HG03095 (cell line): Measurements from ENCODE around the gene IL18R1.

Source experiments
- ATAC-seq: cut with Tn5 transposase; IDR thresholded peaks from one replicate; pipeline ENCODE4 v1.9.1; 2021; ENCODE audit warnings: moderate library complexity; ENCODE audit not compliant: unreplicated experiment

Gene IL18R1

GRCh38 chr2:102386867-102387541, 31.4 kb downstream of the IL18R1 start:
- no peak for ATAC-seq

GRCh38 chr2:102387763-102388546, 32.4 kb downstream of the IL18R1 start:
- no peak for ATAC-seq

GRCh38 chr2:102391565-102391964, 36.0 kb downstream of the IL18R1 start:
- ATAC-seq, result no peak

- ATAC-seq, result no peak
Observed at GRCh38 chr2:102392096-102392495, 36.5 kb downstream of the IL18R1 start.

- no peak for ATAC-seq
Observed at GRCh38 chr2:102392942-102393341, 37.3 kb downstream of the IL18R1 start.

- no peak for ATAC-seq
Observed at GRCh38 chr2:102396012-102396411, 40.4 kb downstream of the IL18R1 start.

GRCh38 chr2:102397209-102397608, 41.6 kb downstream of the IL18R1 start:
- ATAC-seq, result no peak

- no peak for ATAC-seq
Observed at GRCh38 chr2:102399499-102400141, 44.0 kb downstream of the IL18R1 start.

GRCh38 chr2:102401456-102401855, 45.9 kb downstream of the IL18R1 start:
- ATAC-seq, result no peak

- no peak for ATAC-seq
Observed at GRCh38 chr2:102401865-102402264, 46.3 kb downstream of the IL18R1 start.

GRCh38 chr2:102410952-102411351, 55.4 kb downstream of the IL18R1 start:
- no peak for ATAC-seq

- ATAC-seq, result no peak
Observed at GRCh38 chr2:102412199-102412598, 56.6 kb downstream of the IL18R1 start.

GRCh38 chr2:102417946-102418345, 62.4 kb downstream of the IL18R1 start:
- ATAC-seq, result no peak

- peak; percentile 91 for ATAC-seq
Observed at GRCh38 chr2:102418421-102418961, 62.9 kb downstream of the IL18R1 start.

- ATAC-seq, result no peak
Observed at GRCh38 chr2:102420290-102420689, 64.7 kb downstream of the IL18R1 start.

GRCh38 chr2:102421890-102422759, 66.5 kb downstream of the IL18R1 start:
- ATAC-seq, result no peak

- no peak for ATAC-seq
Observed at GRCh38 chr2:102422910-102423309, 67.3 kb downstream of the IL18R1 start, which contains the start of gene IL18RAP. TSS of gene IL18RAP (plus strand) at chr2:102423160. CDS start at chr2:102423278, 118 bp downstream.

GRCh38 chr2:102423368-102423767, 67.8 kb downstream of the IL18R1 start:
- ATAC-seq, result no peak

- ATAC-seq, result peak; percentile 92
Observed at GRCh38 chr2:102424754-102425153, 69.2 kb downstream of the IL18R1 start.

GRCh38 chr2:102425441-102426132, 70.0 kb downstream of the IL18R1 start:
- ATAC-seq, result no peak
